Hematopoietic multipotent progenitor cell treated with erythropoietin and hydrocortisone succinate and interleukin-3 and kit ligand, for 4 days (in vitro differentiated cells): ENCODE results near the gene TECR.

Experiments
- DNase-seq: peaks from one replicate; pipeline ENCODE4 v3.0.0-alpha.2; 2015

TECR gene

DNA sequence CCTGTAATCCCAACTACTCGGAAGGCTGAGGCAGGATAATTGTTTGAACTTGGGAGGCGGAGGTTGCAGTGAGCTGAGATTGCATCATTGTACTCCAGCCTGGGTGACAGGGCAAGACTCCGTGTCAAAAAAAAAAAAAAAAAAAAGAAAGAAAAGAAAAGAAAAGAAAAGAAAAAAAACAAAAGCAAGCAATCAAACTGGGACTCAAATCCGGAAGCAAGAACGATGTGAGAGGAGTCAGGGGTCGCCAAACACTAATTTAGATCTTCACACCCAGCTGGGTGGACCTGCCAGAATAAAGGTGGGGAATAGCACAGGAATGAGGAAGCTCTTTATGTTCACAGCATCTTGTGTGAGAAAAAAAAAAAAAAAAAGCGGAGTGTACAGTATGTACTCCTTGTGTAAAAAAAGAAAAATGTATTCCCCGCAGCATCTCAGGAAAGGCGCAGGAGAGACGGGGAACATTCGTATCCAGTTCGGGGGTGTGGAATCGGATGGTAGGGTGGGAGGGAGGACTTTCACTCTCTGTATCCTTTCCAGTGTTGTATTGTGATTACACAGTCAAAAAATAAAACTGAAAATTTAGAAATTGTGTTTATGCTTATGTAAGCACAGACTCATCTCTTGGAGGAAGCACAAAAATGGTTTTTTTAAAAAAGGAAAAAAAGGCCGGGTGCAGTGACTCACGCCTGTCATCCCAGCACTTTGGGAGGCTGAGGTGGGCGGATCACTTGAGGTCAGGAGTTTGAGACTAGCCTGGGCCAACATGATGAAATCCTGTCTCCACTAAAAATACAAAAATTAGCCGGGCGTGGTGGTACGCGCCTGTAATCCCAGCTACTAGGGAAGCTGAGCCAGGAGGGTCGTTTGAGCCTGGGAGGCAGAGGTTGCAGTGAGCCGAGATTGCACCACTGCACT, 18.8 kb upstream of the TECR start:
- DNase-seq: no peak

DNA sequence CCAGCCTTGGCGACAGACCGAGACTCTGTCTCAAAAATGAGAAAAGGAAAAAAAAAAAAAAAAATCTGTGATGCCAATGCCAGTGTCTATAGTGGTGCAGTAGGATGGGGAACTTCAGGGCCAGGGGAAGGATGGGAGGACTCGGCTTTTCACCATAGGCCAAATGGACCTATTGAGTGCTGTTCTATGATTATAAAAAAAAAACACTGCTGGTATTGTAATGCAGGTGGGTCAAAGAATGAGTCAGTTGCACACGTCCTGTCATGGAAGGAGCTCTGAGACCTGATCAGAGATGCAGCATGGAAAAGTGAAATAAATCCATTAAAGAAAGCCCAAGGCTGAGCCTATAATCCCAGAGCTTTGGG, 18.2 kb upstream of the TECR start:
- no peak for DNase-seq

DNA sequence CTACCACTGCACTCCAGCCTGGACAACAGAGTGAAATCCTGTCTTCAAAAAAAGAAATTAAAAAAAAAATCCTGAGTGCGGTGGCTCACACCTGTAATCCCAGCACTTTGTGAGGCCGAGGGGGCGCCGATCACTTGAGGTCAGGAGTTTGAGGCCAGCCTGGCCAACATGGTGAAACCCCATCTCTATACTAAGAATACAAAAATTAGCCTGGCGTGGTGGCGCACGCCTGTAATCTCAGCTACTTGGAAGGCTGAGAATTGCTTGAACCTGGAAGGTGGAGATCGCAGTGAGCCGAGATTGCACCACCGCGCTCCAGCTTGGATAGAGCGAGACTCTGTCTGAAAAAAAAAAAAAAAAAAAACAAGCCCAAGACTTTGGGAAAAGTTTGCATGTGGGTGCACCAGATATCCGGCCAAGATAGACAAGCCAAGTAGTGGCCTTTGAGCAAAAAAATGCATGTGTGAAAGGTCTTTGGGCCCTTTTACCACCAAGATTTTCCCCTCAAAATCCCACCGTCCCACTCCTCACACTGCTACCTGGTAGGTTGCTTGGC, 16.9 kb upstream of the TECR start:
- DNase-seq: no peak

DNA sequence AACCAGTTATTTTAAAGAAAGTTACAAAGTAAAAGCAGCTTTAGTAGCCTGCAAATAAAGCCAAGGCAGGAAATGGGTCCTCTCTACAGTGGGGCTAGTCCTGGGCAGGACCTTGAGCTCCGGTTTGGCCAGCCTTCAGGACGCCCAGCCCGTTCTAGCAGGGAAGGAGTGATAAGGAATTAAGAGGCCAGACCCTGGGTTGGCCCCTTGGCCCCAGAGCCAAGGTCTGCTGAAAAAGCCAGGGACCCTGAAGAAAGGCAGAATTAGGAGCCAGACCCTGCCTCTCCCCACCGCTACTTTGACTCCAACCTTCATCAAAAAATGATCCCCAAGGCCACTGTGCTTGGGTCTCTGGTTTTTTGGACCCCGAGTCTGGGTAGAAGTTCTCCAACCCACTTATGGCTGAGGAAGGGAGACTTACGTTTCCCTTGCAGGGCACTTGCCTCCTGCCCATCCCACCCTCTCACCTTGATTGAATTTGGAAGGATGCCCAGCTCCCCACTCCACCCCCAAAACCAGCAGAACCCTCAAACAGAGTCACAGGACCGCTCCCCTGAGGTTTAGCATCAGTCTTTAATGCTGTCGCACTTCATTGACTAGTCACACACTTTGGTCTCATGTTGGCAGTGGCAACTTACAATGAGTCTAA, 15.1 kb upstream of the TECR start:
- DNase-seq: no peak

DNA sequence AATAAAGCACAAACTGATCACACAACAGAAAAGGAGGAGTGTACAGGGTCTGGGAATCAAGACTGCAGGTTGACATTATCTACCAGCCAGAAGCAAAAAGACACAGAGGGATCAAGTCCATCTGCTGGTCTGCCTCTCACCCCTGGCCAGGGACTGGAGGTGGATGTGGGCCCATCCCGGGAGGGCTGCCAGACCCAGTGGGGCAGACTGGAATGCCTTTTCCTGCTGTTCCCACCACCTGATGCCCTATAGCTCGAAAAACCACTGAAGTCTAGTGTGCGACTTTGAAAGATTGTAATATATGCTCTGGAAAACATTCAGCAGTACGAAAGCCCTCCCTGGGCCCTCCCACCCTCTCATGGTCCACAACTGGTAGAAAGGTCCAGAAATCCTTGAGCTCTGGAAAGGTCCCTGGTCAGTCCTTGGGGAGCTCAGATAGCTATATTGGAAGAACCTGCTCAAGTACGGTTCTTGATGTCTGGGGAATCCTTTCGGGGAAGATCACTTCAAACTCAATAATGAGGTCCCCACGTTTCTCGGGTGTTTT, 13.8 kb upstream of the TECR start:
- no peak for DNase-seq

DNA sequence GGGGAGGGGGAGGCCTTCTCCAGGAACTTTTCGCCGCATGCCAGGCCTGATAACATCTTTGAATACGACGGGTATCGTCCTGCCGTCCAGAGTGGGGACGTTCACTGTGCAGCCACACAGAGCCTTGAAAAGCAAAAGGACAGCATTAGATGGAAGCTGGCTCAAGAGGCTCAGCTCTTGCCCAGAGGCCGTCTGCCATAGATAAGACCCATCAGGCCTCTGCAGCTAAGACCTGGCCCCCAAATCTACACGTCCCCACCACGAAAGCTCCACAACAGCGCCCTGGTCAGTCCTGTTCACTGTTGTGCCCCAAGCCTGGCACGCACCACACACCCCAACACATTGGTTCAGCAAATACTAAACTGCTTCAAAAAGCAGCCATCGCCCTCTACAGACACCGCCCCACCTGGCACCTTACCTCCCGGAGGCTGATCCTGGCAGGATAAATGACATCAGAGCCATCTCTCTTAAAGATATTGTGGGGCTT, 13.3 kb upstream of the TECR start:
- no peak for DNase-seq

DNA sequence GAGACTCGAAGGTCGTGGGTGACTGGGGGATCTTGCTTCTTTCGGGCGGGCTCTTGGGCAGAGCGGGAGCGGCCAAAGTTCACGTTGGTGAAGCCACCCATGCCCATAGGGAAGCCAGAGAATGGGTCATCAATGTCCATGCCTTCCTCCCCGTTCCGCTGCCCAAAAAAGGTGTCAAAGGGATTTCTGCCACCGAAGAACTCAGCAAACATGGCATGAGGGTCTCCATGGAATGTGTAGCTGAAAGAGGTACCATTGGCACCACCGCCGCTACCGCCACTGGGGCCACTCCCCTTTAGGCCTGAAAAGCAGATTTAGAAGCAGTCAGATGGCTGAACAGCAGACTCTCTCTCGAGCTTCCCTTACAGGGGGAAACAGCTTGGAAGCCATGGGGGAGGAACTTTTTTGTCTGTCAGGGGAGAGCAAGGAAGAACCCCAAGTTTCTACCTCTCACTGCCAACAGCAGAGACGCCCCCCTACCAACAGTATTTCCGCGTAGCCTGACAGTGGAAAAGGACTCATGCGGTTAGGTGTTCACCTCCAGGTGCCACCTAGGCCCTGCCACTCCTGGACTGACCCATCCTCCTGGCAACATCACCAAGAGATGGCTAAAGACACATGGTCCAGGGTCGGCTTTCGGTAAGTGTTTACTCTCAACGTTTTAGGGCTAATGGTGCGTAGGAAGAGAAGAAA, 12.5 kb upstream of the TECR start:
- DNase-seq: no peak

DNA sequence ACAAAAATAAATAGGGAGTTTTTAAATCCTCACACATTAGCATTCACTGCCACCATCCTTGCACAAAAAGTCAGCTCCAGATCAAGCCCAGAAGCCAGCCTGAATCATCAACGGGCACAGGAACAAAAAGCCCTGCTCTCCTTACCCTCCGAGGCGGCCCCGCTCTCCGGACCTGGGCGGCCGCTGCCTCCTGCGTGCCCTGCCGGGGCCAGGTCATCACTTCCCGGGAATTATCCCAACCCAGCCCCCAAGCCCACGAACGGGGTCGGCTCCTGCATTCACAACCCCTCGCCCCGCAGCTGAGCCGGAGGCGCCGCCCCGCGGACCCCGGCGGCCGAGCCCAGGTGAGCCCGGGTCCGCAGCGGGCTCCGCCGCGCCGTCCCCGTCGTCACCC, 12.0 kb upstream of the TECR start:
- no peak for DNase-seq

DNA sequence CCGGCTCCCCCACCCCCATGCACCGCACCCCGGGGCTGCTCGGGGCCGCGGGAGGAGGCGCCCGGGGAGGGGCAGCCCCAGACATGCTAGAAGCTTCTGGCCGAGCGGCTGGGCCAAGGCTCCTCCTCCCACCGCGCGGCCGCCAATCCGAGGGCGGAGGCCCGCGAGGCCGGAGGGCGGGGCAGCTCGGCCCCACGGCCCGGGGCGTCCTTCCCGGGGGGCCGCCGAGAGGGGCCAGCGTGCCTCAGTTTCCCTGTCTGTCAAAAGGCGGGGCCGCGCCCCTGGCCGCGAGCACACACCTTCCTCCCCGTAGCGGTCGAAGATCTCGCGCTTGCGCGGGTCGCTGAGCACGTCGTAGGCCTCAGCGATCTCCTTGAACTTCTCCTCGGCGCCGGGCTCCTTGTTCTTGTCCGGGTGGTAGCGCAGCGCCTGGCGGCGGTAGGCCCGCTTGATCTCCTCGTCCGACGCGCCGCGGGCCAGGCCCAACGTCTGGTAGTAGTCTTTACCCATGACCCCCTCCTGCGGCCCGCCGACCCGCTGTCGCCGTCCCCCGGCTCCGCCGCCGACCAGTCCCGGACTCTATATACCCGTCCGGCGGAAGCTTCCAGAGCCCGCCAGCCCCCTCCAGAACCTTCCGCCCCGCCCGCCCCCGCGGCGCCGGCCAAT, 11.4 kb upstream of the TECR start, which contains the start of gene DNAJB1:
TSS of gene DNAJB1 (minus strand) at position 558 of the 666 bp plus-strand sequence. CDS start at position 510, 48 bp downstream.
- DNase-seq: peak; percentile 88

DNA sequence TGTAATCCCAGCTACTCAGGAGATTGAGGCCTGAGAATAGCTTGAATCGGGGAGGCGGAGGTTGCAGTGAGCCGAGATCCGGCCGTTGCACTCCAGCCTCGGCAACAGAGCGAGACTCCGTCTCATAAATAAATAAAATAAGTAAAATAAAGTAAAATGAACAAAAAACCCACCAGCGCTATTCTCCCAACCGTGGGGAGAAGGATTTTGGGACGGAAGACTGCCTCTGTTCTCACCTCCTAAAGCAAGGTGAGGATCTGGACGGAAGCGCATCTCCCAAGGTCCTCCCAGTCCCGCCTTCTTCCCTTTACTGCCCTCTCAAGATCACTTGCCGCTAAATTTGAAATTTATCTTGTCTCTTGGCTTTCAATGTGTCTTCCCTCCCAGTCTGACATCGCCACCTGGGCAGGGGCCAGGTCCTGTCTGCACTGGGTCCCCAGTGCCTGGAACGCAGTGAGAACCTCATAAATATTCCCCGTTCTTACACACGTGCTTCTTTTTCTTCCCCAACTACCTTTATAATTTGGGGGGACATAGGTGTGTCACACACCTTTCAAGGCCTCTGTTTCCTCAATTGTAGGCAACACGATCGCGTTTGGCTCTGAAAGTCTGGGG, 10.0 kb upstream of the TECR start:
- no peak for DNase-seq

DNA sequence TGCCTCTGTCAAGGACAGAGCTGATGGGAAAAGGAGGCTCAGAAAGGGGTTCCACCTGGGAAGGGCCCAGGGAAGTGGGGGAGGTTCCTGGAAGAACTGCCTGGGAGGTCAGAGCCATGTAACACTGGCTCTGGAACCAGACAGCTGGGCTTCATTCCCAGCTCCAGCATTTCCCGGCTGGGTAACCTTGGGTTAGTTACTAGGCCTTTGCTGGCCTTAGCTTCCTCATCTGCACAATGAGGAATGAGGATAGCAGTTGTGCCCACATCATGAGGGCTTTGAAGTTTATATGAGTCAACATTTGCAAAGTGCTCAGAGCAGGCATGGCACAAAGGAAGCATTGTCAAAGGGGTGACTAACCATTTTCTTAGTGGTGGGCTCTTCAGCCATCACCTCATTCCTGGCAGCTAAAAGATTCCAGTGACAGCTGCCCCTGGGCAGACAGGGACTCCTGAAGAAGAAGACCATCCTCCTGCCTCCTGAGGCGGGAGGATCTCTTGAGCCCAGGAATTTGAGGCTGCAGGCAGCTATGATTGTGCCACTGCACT, 9.5 kb upstream of the TECR start:
- no peak for DNase-seq

DNA sequence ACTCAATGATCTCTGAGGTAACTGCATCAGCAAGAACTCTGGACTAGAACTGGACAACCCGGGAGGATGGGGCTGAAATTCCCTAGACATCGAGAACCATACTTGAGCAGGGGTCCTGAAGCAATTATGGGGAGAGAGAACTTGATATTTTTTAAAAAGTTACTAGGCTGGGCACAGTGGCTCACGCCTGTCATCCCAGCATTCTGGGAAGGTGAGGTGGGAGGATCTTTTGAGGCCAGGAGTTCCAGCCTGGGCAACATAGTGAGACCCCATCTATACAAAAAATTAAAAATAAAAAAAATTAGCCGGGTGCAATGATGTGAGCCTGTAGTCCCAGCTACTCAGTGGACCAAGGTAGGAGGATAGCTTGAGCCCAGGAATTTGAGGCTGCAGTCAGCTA, 8.9 kb upstream of the TECR start:
- DNase-seq: no peak

DNA sequence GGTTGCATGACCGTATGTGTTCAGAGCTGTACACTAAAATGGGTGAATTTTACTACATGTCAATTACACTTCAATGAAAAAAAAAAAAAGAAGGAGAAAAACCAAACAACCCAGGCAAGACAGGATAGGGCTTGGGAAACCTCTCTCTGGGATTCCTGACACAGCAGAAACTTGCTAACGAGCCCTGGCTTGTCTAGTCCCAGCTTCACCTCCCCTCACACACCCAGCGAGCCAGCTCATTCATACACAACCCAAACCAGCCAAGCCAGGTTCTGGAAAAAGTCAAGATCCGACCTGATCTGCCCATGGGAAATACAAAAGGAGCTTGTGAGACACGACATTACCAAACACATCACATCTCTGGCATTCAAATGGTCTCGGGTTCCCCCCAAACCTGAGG, 3.7 kb upstream of the TECR start:
- no peak for DNase-seq

DNA sequence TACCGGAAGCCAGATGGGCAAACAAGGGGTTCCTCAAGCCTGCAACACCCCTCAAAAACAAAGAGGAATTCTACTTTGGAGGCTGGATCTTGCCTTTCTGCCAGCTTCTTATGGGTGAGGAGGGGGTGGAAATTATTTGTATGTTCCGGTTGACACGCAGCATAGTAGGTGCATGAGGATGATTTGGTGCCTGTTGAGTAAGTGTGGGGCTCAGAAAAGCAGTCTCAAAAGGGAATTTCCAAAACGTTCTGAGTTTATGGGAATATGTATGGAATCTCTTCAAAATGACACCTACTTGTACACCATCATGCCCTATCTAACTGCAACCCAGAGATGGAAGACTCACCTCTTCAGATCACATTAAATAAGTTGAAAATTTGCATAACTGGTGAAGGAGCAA, 3.0 kb upstream of the TECR start:
- no peak for DNase-seq

DNA sequence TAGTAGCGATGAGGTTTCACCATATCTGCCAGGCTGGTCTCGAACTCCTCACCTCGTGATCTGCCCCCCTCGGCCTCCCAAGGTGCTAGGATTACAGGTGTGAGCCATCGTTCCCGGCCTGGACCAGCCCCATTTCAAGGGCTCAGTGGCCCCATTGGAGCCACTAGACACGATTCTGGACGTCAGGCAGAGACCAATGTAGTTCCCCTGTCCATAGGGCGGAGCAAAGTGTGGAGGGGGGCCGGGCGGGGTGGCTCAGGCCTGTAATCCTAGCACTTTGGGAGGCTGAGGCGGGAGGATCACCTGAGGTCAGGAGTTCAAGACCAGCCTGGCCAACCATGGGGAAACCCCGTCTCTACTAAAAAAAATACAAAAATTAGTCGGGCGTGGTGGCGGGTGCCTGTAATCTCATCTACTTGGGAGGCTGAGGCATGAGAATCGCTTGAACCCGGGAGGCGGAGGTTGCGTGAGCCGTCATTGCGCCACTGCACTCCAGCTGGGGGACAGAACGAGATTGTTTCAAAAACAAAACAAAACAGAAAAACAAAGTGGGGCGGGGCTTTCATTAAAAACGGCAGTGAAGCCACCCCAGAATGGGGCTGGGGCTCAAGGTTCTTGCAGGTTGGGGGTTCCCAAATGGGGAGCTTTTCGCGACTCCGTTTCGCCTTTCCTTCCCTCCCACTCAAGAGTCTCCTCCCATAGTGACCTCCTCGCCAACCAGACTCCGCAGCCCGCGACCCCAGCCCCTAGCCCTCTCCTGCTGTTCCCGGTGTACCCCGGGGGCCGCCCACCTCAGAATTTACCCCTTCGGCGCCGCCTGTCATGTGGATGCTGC, 758 bp upstream of the TECR start:
- DNase-seq: no peak

DNA sequence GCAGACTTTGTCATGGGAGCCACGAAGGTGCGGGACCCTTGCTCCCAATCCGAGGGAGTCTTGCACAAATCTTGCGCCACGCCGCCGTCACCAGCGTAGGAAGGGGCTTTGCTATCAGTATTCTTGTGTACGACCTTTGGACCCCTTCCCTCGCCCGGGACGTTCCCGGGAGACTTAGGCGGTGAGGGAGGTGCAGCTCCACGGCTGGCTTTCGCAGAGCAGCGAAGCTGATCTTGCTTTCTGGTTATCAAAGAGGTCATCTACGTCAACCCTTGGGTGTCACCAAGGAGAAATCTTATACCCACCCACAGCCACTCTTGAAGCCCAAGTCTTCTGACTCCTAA, 583 bp downstream of the TECR start:
- DNase-seq: no peak

DNA sequence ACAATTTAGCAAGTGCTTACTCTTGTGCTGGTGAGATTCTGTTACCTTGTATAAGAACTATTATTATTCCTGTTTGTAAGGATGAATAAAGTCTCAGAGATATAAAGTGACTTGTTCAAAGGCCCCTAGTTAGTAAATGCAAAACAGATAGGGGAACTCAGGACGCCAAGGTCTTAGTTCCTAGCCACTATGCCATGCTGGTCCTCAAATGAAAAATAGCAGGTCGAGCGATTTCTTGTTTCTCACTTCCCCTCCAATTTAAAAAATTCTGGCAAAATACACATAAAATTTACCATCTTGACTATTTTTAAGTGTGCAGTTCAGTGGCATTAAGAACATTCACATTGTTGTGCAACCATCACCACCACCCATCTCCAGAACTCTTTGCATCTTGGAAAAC, 1.1 kb downstream of the TECR start:
- no peak for DNase-seq

DNA sequence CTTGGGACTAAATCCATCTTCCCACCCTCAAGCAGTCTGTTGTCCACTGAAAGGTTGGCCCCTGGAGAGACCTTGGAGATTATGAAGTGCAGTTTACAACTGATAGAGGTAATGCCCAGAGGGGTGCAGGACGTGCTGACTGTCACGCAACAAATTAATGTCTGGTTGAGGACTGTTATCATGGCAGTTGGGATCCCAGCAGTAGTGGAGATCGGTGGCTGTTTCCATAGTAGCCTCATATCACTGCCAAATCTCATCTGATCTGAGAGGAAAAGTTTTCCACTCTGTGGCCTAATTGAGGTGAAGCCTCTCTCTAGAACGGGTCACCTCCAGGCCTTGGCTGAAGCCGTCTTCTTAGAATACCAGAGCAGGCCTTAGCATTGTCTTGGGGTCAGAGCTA, 4.1 kb downstream of the TECR start:
- no peak for DNase-seq

DNA sequence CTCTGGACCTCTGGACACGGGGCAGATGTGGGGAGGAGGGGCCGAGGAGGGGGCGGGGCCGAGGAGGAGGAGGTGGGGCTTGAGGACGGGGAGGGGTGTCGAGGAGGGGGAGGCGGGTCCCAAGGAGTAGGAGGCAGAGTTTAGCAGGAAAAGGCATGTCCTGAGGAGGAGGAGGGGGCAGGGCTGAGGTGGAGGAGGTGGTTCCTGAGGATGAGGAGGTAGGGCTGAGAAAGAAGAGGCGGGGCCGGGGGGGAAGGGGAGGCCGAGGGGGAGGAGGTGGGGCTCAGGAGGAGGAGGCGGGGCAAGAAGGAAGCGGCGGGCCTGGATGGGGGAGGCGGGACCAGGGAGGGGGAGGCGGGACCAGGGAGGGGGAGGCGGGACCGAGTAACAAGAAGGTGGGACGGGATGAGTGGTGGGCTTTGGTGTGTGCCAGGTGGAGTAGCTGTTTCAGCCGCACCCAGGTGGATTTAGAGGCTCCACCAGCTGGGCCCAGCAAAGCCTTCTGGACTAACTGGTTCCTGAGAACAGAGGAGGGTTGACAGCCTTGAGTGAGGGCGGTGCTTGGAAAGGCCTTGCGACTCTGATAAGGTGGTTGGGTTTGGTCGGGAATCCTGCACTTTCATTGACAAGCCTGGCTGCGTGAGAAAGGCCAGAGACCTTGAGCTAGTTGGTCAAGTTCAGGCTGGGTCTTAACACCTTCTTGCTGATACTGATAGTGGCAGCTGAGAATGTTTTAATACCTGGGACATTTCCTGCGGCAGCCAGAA, 7.7 kb downstream of the TECR start:
- peak; percentile 92 for DNase-seq
